GM12878 (cell line): Measurements from ENCODE around the gene PCARE. TPM values are rescaled to one million over a fixed set of nuclear protein-coding genes. Genes with fewer than 3 reads are reported as not detected.

ENCODE experiments used
- ATAC-seq: fragments of 200-7000 bp; cut with Tn5 transposase; 3 replicates; pipeline ENCODE4 v1.9.1; 2020; ENCODE audit warnings: mild to moderate bottlenecking, moderate library complexity
- BruUV-seq: library from RNA; stranded (reverse); fragments of 400-500 nt; replicated peaks from 2 replicates; lab custom pipeline; 2021; lab: Mats Ljungman, UMichigan
- CTCF ChIA-PET: fragments of 300-600 bp; sonication (Branson Sonifier 250); formaldehyde crosslinking; extraction: SDS; loops from one replicate; lab custom pipeline; 2021; ENCODE audit warnings: inconsistent platforms; lab: Yijun Ruan, JAX
- POLR2A ChIA-PET: fragments of 350-600 bp; formaldehyde crosslinking; extraction: SDS; loops from one replicate; lab custom pipeline; 2021; ENCODE audit warnings: inconsistent platforms; lab: Charles Lee
- RAD21 ChIA-PET: fragments of 300-600 bp; sonication (Branson Sonifier 250); formaldehyde crosslinking; loops from one replicate; lab custom pipeline; 2023; ENCODE audit warnings: antibody characterized with exemption; ENCODE audit not compliant: unreplicated experiment; lab: Charles Lee
- SMC1A ChIA-PET: fragments of 300-600 bp; sonication (Branson Sonifier 250); formaldehyde crosslinking; loops from one replicate; lab custom pipeline; 2023; ENCODE audit not compliant: unreplicated experiment, uncharacterized antibody; lab: Charles Lee
- DNase-seq: peaks from one replicate; pipeline ENCODE4 v3.0.0-alpha.2; 2011; ENCODE audit warnings: low read depth, low spot score
- FAIRE-seq: peaks from 3 replicates; lab custom pipeline; 2011; peaks lifted over from hg19 to GRCh38; lab: Jason Lieb, UNC
- H2AFZ ChIP-seq: 2 replicates; pipeline ENCODE4 v1.6.0; 2011; ENCODE audit warnings: low read depth, low read length, control low read depth; ENCODE audit not compliant: control insufficient read depth
- H3K27ac ChIP-seq: 2 replicates; pipeline ENCODE4 v1.5.1; 2011; ENCODE audit warnings: control low read depth; ENCODE audit not compliant: control insufficient read depth, insufficient read depth
- H3K27me3 ChIP-seq, 2 experiments: replicated peaks in 1 of 2; 2 replicates each; pipeline versions ENCODE4 v1.6.0 to v1.6.1; 2011; ENCODE audit warnings: low read length in 1 of 2; ENCODE audit not compliant: control insufficient read depth in 2 of 2, insufficient read depth in 2 of 2
- H3K36me3 ChIP-seq, 2 experiments: 2 replicates each; pipeline ENCODE4 v1.5.1; 2011; ENCODE audit warnings: low read length in 1 of 2; ENCODE audit not compliant: control insufficient read depth in 2 of 2, insufficient read depth in 2 of 2
- H3K4me1 ChIP-seq: 2 replicates; pipeline ENCODE4 v1.6.1; 2011; ENCODE audit warnings: mild to moderate bottlenecking, low read length, moderate library complexity, mixed read lengths; ENCODE audit not compliant: control insufficient read depth, insufficient read depth
- H3K4me2 ChIP-seq: 2 replicates; pipeline ENCODE4 v1.6.0; 2011; ENCODE audit warnings: control low read depth; ENCODE audit not compliant: control insufficient read depth, insufficient read depth
- H3K4me3 ChIP-seq: fragments of 200-600 bp; sonication (generic); 2 replicates; pipeline ENCODE4 v1.5.1; 2016
- H3K79me2 ChIP-seq: 2 replicates; pipeline ENCODE4 v1.6.0; 2011; ENCODE audit warnings: low read length; ENCODE audit not compliant: control insufficient read depth, insufficient read depth
- H3K9ac ChIP-seq: 2 replicates; pipeline ENCODE4 v1.8.0; 2011; ENCODE audit warnings: low read length, control low read depth, mixed read lengths; ENCODE audit not compliant: control insufficient read depth, insufficient read depth
- H3K9me3 ChIP-seq: replicated peaks from 3 replicates; pipeline ENCODE4 v1.5.1; 2011; ENCODE audit warnings: mild to moderate bottlenecking, low read length; ENCODE audit not compliant: control insufficient read depth, insufficient read depth
- H4K20me1 ChIP-seq: 2 replicates; pipeline ENCODE4 v1.6.0; 2011; ENCODE audit not compliant: control insufficient read depth, insufficient read depth
- BHLHE40 ChIP-seq, 2 experiments: fragments of 450-650 bp in 1 of 2; IDR thresholded peaks; 2 replicates each; pipeline ENCODE4 v1.6.1; 2011 to 2017; ENCODE audit warnings: low read depth in 2 of 2, borderline replicate concordance in 1 of 2, improper control_type of control experiment in 1 of 2, low read length in 1 of 2, mild to moderate bottlenecking in 1 of 2
- CREM ChIP-seq: IDR thresholded peaks from 2 replicates; pipeline ENCODE4 v1.6.1; 2014; ENCODE audit warnings: antibody characterized with exemption, low read depth
- EGR1 ChIP-seq, 2 experiments: IDR thresholded peaks; 1 replicate in 1 of 2; 2 replicates in 1 of 2; pipeline ENCODE4 v1.6.1; 2011 to 2012; ENCODE audit warnings: low read depth in 2 of 2, low read length in 2 of 2, borderline replicate concordance in 1 of 2, mild to moderate bottlenecking in 1 of 2, moderate library complexity in 1 of 2
- FOS ChIP-seq: IDR thresholded peaks from 3 replicates; pipeline ENCODE4 v1.6.1; 2011; ENCODE audit warnings: borderline replicate concordance; ENCODE audit not compliant: insufficient read length; ENCODE audit errors: extremely low read depth
- IKZF1 ChIP-seq: fragments of 450-650 bp; conservative IDR thresholded peaks from 2 replicates; pipeline ENCODE4 v1.6.1; 2017; ENCODE audit warnings: antibody characterized with exemption, mild to moderate bottlenecking
- IRF5 ChIP-seq: fragments of 450-650 bp; IDR thresholded peaks from 2 replicates; pipeline ENCODE4 v1.6.1; 2017; ENCODE audit warnings: borderline replicate concordance
- JUND ChIP-seq: IDR thresholded peaks from 2 replicates; pipeline ENCODE4 v1.6.1; 2012; ENCODE audit warnings: low read depth, mild to moderate bottlenecking, low read length, improper control_type of control experiment, moderate library complexity
- NKRF ChIP-seq: fragments of 450-650 bp; conservative IDR thresholded peaks from 2 replicates; pipeline ENCODE4 v1.6.1; 2017; ENCODE audit warnings: mild to moderate bottlenecking, moderate library complexity
- NR2F1 ChIP-seq: fragments of 450-650 bp; conservative IDR thresholded peaks from 2 replicates; pipeline ENCODE4 v1.6.1; 2017; ENCODE audit warnings: mild to moderate bottlenecking
- RCOR1 ChIP-seq: conservative IDR thresholded peaks from 2 replicates; pipeline ENCODE4 v1.6.1; 2012; ENCODE audit warnings: low read depth, low read length, improper control_type of control experiment
- RELA ChIP-seq: fragments of 450-650 bp; IDR thresholded peaks from 2 replicates; pipeline ENCODE4 v1.8.0; 2014; ENCODE audit warnings: borderline replicate concordance; ENCODE audit not compliant: partially characterized antibody
- TAF1 ChIP-seq: IDR thresholded peaks from 2 replicates; pipeline ENCODE4 v1.6.1; 2011; ENCODE audit warnings: mild to moderate bottlenecking, low read depth, low read length, borderline replicate concordance
- WGBS: methylation state at CpG from one replicate; pipeline ENCODE4 v1.1.6; 2016; ENCODE audit warnings: low lambda C conversion rate; ENCODE audit not compliant: insufficient replicate concordance, insufficient coverage; ENCODE audit errors: missing lambda C conversion rate; 5-methylcytosine and 5-hydroxymethylcytosine counted together
- in situ Hi-C: fragments of 300-500 bp; cut with MboI; formaldehyde crosslinking; loops from 9 replicates; pipeline ENCODE4 v1.14.3; 2018; ENCODE audit warnings: mixed read lengths
- intact Hi-C: fragments of 100-400 bp; cut with micrococcal nuclease; formaldehyde crosslinking; loops from one replicate; pipeline ENCODE4 v1.14.2; 2022; ENCODE audit not compliant: unreplicated experiment
- polyA plus RNA-seq, 11 experiments: library from polyadenylated mRNA; depleted of rRNA in 4 of 11; unstranded in 6 of 11; stranded (reverse) in 5 of 11; fragments of >200 nt; fragmentation: Nextera tagmentation in 4 of 11; fragmentation: Illumina TruSeq in 1 of 11; extraction: Ambion mirVana in 4 of 11; extraction: Trizol in 1 of 11; gene quantifications; 1 replicate in 1 of 11; 2 replicates in 10 of 11; pipeline versions ENCODE4 v1.2.1 to v1.2.3, GENCODE V29; 2011 to 2016; ENCODE audit warnings: inconsistent platforms in 2 of 11, missing spikeins in 2 of 11, low read depth in 1 of 11
- total RNA-seq, 4 experiments: library from RNA; depleted of rRNA in 3 of 4; stranded (reverse); fragments of >200 nt in 3 of 4; fragmentation: Illumina TruSeq in 1 of 4; extraction: Trizol in 1 of 4; gene quantifications; 2 replicates each; pipeline versions ENCODE4 v1.2.1 to v1.2.3, GENCODE V29; 2013 to 2021
- TF ChIP-seq, protein P1 (sequence below): fragments of 450-650 bp; formaldehyde crosslinking; IDR thresholded peaks from 2 replicates; pipeline ENCODE4 v1.4.0; 2020; ENCODE audit warnings: mild to moderate bottlenecking, moderate library complexity
- TF ChIP-seq, protein P2 (sequence below): fragments of 450-650 bp; IDR thresholded peaks from 2 replicates; pipeline ENCODE4 v1.6.1; 2016; ENCODE audit warnings: mild to moderate bottlenecking

PCARE gene
- total and polyA plus RNA-seq, 10 of the 15 experiments (the other 5 are each of a cell fraction or from before 2014, with no cell fraction given): 0.04 to 0.08 (median 0.06) TPM; not detected in 5

DNA sequence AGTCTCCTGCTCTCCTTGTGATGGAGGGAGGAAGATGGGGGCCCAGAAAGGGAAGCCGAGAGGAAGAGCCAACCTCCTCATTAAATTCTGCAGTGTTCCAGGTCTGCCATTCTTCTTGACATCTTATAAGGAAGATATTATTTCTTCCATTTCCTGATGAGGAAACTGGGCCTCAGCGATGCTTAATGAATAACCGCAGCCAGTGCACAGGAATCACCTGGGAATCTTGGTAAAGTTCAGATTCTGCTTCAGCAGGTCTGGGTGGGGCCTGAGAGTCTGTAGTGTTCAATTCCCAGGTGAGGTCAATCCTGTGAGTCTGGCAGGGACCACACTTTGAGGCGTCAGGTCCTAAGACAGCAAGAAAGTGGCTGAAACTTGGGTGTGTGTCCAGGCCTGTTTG is 17.3 kb downstream of the PCARE start:
- FAIRE-seq (no peak), DNase-seq (no peak), ATAC-seq (no peak)
- BruUV-seq: no TSS peak
- Histone ChIP-seq H3K27ac (no peak overlapping the region), H3K36me3 (no peaks in the 10 kb centered on the region), H3K4me2 (no peak overlapping the region), H4K20me1 (no peaks in the 10 kb centered on the region), H3K79me2 (no peaks in the 10 kb centered on the region), H3K9ac (no peak overlapping the region), H3K9me3 (no peaks in the 10 kb centered on the region), H2AFZ (no peak overlapping the region), H3K4me1 (no peaks in the 10 kb centered on the region), H3K27me3 (no peaks in the 10 kb centered on the region), H3K4me3 (no peak overlapping the region)
- ChIA-PET SMC1A (interaction anchor here (1.9 kb wide), 1 partner anchor 20 kb away, joined by 4 read pairs; no protein-coding TSS in a partner anchor), RAD21 (no interaction called here), CTCF (no interaction called here), POLR2A (no interaction called here)
- TF ChIP-seq NR2F1 (no peak), JUND (no peak), TAF1 (no peak), RELA (no peak), RCOR1 (no peak), NKRF (no peak), IRF5 (no peak), FOS (no peak), EGR1 (IDR thresholded peaks at IDR 0.05; ENCODE audit: borderline replicate concordance in 1 of 2, low read depth in 2 of 2, low read length in 2 of 2) (no peak), IKZF1 (no peak), CREM (no peak), BHLHE40 (IDR thresholded peaks at IDR 0.05; ENCODE audit: borderline replicate concordance in 1 of 2, low read depth in 2 of 2, low read length in 1 of 2) (no peak)
- TF ChIP-seq, protein P1, sequence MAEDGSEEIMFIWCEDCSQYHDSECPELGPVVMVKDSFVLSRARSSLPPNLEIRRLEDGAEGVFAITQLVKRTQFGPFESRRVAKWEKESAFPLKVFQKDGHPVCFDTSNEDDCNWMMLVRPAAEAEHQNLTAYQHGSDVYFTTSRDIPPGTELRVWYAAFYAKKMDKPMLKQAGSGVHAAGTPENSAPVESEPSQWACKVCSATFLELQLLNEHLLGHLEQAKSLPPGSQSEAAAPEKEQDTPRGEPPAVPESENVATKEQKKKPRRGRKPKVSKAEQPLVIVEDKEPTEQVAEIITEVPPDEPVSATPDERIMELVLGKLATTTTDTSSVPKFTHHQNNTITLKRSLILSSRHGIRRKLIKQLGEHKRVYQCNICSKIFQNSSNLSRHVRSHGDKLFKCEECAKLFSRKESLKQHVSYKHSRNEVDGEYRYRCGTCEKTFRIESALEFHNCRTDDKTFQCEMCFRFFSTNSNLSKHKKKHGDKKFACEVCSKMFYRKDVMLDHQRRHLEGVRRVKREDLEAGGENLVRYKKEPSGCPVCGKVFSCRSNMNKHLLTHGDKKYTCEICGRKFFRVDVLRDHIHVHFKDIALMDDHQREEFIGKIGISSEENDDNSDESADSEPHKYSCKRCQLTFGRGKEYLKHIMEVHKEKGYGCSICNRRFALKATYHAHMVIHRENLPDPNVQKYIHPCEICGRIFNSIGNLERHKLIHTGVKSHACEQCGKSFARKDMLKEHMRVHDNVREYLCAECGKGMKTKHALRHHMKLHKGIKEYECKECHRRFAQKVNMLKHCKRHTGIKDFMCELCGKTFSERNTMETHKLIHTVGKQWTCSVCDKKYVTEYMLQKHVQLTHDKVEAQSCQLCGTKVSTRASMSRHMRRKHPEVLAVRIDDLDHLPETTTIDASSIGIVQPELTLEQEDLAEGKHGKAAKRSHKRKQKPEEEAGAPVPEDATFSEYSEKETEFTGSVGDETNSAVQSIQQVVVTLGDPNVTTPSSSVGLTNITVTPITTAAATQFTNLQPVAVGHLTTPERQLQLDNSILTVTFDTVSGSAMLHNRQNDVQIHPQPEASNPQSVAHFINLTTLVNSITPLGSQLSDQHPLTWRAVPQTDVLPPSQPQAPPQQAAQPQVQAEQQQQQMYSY (CRISPR knock-in tag): no peak
- TF ChIP-seq, protein P2, sequence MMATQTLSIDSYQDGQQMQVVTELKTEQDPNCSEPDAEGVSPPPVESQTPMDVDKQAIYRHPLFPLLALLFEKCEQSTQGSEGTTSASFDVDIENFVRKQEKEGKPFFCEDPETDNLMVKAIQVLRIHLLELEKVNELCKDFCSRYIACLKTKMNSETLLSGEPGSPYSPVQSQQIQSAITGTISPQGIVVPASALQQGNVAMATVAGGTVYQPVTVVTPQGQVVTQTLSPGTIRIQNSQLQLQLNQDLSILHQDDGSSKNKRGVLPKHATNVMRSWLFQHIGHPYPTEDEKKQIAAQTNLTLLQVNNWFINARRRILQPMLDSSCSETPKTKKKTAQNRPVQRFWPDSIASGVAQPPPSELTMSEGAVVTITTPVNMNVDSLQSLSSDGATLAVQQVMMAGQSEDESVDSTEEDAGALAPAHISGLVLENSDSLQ: no peak
- intact Hi-C loops: no loop called here
- WGBS: 64% methylated on average over 4 of the region's 4 CpGs
- in situ Hi-C loops: no loop called here
